SK-N-SH (cell line): ENCODE results near the gene GDPD3. TPM values are rescaled to one million over a fixed set of nuclear protein-coding genes. Genes with fewer than 3 reads are reported as not detected.

Source experiments
- CTCF ChIA-PET: fragments of 300-600, 350-600 bp; formaldehyde crosslinking; extraction: SDS; loops from one replicate; lab custom pipeline; 2021; lab: Yijun Ruan, JAX
- POLR2A ChIA-PET: fragments of 350-600 bp; sonication (Branson Sonifier 250); formaldehyde crosslinking; extraction: SDS; loops from one replicate; lab custom pipeline; 2020; ENCODE audit warnings: antibody characterized with exemption, inconsistent platforms; lab: Yijun Ruan, JAX
- DNase-seq: peaks from one replicate; pipeline ENCODE4 v3.0.0; 2012
- H2AFZ ChIP-seq: fragments of 200-600 bp; sonication (generic); 2 replicates; pipeline ENCODE4 v1.8.1; 2016; ENCODE audit warnings: antibody characterized with exemption, mild to moderate bottlenecking, low read depth
- H3F3A ChIP-seq: fragments of 200-600 bp; sonication (generic); replicated peaks from 2 replicates; pipeline ENCODE3; 2016; ENCODE audit warnings: antibody characterized with exemption, mild to moderate bottlenecking; ENCODE audit not compliant: insufficient read depth
- H3K27ac ChIP-seq, 2 experiments: fragments of 200-500 bp in 1 of 2; fragments of 200-600 bp in 1 of 2; sonication (Bioruptor generic) in 1 of 2; sonication (generic), shearing (Covaris generic) in 1 of 2; 2 replicates each; pipeline versions ENCODE4 v1.5.1 to v1.6.1; 2014 to 2016; ENCODE audit warnings: low read depth in 2 of 2, inconsistent platforms in 1 of 2, low read length in 1 of 2, mild to moderate bottlenecking in 1 of 2, mixed read lengths in 1 of 2
- H3K27me3 ChIP-seq: fragments of 200-600 bp; sonication (generic), shearing (Covaris generic); 2 replicates; pipeline ENCODE4 v1.6.1; 2016; ENCODE audit warnings: mixed run types; ENCODE audit not compliant: insufficient read depth
- H3K36me3 ChIP-seq, 2 experiments: fragments of 200-500 bp in 1 of 2; fragments of 200-600 bp in 1 of 2; sonication (Bioruptor generic) in 1 of 2; sonication (generic) in 1 of 2; replicated peaks in 1 of 2; 2 replicates each; pipeline versions ENCODE3 to v1.5.1; 2014 to 2016; ENCODE audit warnings: low read length in 1 of 2, mild to moderate bottlenecking in 1 of 2; ENCODE audit not compliant: insufficient read depth in 2 of 2, control insufficient read depth in 1 of 2
- H3K4me1 ChIP-seq, 2 experiments: fragments of 200-500 bp in 1 of 2; fragments of 200-600 bp in 1 of 2; sonication (Bioruptor generic) in 1 of 2; sonication (generic), shearing (Covaris generic) in 1 of 2; 2 replicates each; pipeline versions ENCODE4 v1.5.1 to v1.6.1; 2014 to 2016; ENCODE audit warnings: low read depth in 1 of 2, low read length in 1 of 2, mixed run types in 1 of 2; ENCODE audit not compliant: insufficient read depth in 2 of 2, control insufficient read depth in 1 of 2
- H3K4me2 ChIP-seq: fragments of 200-600 bp; sonication (generic), shearing (Covaris generic); 2 replicates; pipeline ENCODE4 v1.6.1; 2017; ENCODE audit warnings: mixed run types
- H3K4me3 ChIP-seq, 2 experiments: fragments of 200-500 bp in 1 of 2; fragments of 200-600 bp in 1 of 2; sonication (Bioruptor generic) in 1 of 2; sonication (generic), shearing (Covaris generic) in 1 of 2; 2 replicates each; pipeline versions ENCODE4 v1.5.1 to v1.8.1; 2014 to 2016; ENCODE audit warnings: low read depth in 2 of 2, inconsistent platforms in 1 of 2, low read length in 1 of 2, mild to moderate bottlenecking in 1 of 2, mixed read lengths in 1 of 2, moderate library complexity in 1 of 2
- H3K79me2 ChIP-seq: fragments of 200-600 bp; sonication (generic); 2 replicates; pipeline ENCODE4 v1.8.1; 2017; ENCODE audit warnings: mild to moderate bottlenecking; ENCODE audit not compliant: insufficient read depth
- H3K9ac ChIP-seq: fragments of 200-600 bp; sonication (generic); 2 replicates; pipeline ENCODE4 v1.6.1; 2017; ENCODE audit warnings: mixed run types
- H3K9me2 ChIP-seq: fragments of 200-600 bp; sonication (generic); 2 replicates; pipeline ENCODE4 v1.6.1; 2017; ENCODE audit warnings: mixed run types
- H3K9me3 ChIP-seq: fragments of 200-600 bp; sonication (generic); 2 replicates; pipeline ENCODE4 v1.6.1; 2017; ENCODE audit warnings: mixed run types, mild to moderate bottlenecking, moderate library complexity
- H4K20me1 ChIP-seq: fragments of 200-600 bp; sonication (generic); 2 replicates; pipeline ENCODE4 v1.6.1; 2017; ENCODE audit warnings: mild to moderate bottlenecking, mixed run types; ENCODE audit not compliant: insufficient read depth
- ELF1 ChIP-seq: IDR thresholded peaks from 2 replicates; pipeline ENCODE4 v1.4.0; 2012
- FOXJ3 ChIP-seq: sonication (generic); formaldehyde crosslinking; IDR thresholded peaks from 2 replicates; pipeline ENCODE4 v1.5.1; 2020; ENCODE audit warnings: mild to moderate bottlenecking, missing genetic modification reagents
- GABPA ChIP-seq: IDR thresholded peaks from 2 replicates; pipeline ENCODE4 v1.4.0; 2012; ENCODE audit warnings: low read depth, mild to moderate bottlenecking
- GATA2 ChIP-seq: sonication (generic); formaldehyde crosslinking; IDR thresholded peaks from 2 replicates; pipeline ENCODE4 v1.5.0; 2020; ENCODE audit warnings: mild to moderate bottlenecking, missing genetic modification reagents
- MXI1 ChIP-seq: IDR thresholded peaks from 2 replicates; pipeline ENCODE4 v1.6.1; 2012; ENCODE audit warnings: mild to moderate bottlenecking, low read depth, low read length, improper control_type of control experiment
- NRF1 ChIP-seq: IDR thresholded peaks from 2 replicates; pipeline ENCODE4 v1.6.1; 2012; ENCODE audit warnings: low read depth, mild to moderate bottlenecking, low read length
- RAD21 ChIP-seq: IDR thresholded peaks from 2 replicates; pipeline ENCODE4 v1.6.1; 2012; ENCODE audit warnings: mild to moderate bottlenecking, low read length
- RXRA ChIP-seq: IDR thresholded peaks from 2 replicates; pipeline ENCODE4 v1.4.0; 2012; ENCODE audit warnings: low read depth, mild to moderate bottlenecking, borderline replicate concordance
- WGBS: methylation state at CpG from one replicate; pipeline ENCODE4 v1.1.6; 2017; ENCODE audit warnings: low lambda C conversion rate; 5-methylcytosine and 5-hydroxymethylcytosine counted together
- polyA plus RNA-seq, 3 experiments: library from polyadenylated mRNA; depleted of rRNA; stranded (reverse); fragments of >200 nt; gene quantifications; 2 replicates each; pipeline ENCODE4 v1.2.3, GENCODE V29; 2012
- TF ChIP-seq, protein P1 (sequence below): fragments of 150-350 bp; IDR thresholded peaks from 2 replicates; pipeline ENCODE4 v1.6.1; 2016; ENCODE audit warnings: mild to moderate bottlenecking, low read depth, low read length
- TF ChIP-seq, protein P2 (sequence below): IDR thresholded peaks from 2 replicates; pipeline ENCODE4 v1.6.1; 2012; ENCODE audit warnings: mild to moderate bottlenecking, low read depth, low read length, moderate library complexity
- TF ChIP-seq, protein P3 (sequence below): IDR thresholded peaks from 2 replicates; pipeline ENCODE4 v1.4.0; 2012; ENCODE audit warnings: low read depth, borderline replicate concordance

The GDPD3 gene
- polyA plus RNA-seq, 1 of the 3 experiments (the other 2 are of a cell fraction): 2.3 TPM

DNA sequence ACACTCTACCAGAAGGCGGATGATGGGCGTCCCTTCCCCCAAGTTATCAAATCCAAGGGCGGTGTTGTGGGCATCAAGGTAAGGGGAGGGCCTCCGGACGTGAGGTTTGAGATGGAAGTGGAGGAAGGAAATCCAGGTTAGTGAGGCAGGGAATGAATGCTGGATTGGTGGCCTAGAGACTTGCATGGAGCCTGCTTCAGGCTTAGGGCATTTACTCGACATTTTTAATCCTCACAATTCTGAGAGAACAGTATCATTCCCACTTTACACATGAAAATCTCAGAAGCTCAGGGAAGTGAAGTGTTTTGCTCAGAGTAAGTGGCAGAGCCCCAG, 45.8 kb downstream of the GDPD3 start:
- CTCF ChIA-PET: interaction anchor here (0.9 to 6.7 kb wide), 5 partner anchors 9 to 47 kb away, joined by 3 to 68 read pairs (median 4); partner anchors contain the start of genes TBX6 and TLCD3B
- H3K9ac ChIP-seq: peak overlapping the region; percentile 99
- peaks cover 45 to 61% of the 10 kb centered on the region in 2 experiments for H3K36me3 ChIP-seq
- H3K4me2 ChIP-seq: peak overlapping the region; percentile 100
- peak overlapping the region in 1 of 2 experiments; percentile 4; a peak in 2 of 4 replicates for H3K27ac ChIP-seq
- DNase-seq: no peak
- H3K4me1 ChIP-seq: peaks cover 36 to 39% of the 10 kb centered on the region in 2 experiments
- peaks cover 61% of the 10 kb centered on the region for H3F3A ChIP-seq
- H3K4me3 ChIP-seq: peak overlapping the region; percentile 92 to 98
- TF ChIP-seq GATA2 (CRISPR knock-in tag): no peak
- TF ChIP-seq GABPA: no peak
- TF ChIP-seq MXI1: no peak
- no peak for TF ChIP-seq NRF1
- TF ChIP-seq, all 33 proteins: peak for 0
- H3K9me3 ChIP-seq: no peaks in the 10 kb centered on the region
- POLR2A ChIA-PET: no interaction called here
- H2AFZ ChIP-seq: no peak overlapping the region
- WGBS: 73% methylated on average over 6 of the region's 6 CpGs
- peaks cover 75% of the 10 kb centered on the region for H3K79me2 ChIP-seq
- H4K20me1 ChIP-seq: peaks cover 59% of the 10 kb centered on the region
- no peaks in the 10 kb centered on the region for H3K9me2 ChIP-seq
- H3K27me3 ChIP-seq: no peaks in the 10 kb centered on the region

DNA sequence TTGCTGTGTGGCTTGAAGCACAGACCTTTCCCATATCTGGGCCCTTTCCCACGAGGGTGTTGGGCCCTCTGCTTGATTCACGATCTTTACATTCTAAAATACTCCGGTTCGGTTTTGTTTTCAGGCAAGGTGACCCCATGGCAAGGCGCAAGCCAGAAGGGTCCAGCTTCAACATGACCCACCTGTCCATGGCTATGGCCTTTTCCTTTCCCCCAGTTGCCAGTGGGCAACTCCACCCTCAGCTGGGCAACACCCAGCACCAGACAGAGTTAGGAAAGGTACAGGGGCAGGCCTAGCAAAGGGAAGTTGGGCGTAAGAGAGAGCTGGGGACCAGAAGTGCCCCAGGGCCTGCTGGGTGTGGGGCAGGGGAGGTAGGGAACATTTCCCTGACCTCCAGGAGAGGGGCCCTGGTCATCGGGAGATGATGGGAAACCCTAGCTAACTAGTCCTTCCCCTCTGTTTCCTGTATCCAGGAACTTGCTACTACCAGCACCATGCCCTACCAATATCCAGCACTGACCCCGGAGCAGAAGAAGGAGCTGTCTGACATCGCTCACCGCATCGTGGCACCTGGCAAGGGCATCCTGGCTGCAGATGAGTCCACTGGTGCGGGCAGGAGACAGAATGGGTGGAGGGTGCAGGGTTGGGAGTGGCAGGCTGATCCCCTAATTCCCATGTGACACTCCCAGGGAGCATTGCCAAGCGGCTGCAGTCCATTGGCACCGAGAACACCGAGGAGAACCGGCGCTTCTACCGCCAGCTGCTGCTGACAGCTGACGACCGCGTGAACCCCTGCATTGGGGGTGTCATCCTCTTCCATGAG, 46.4 kb downstream of the GDPD3 start:
- Histone ChIP-seq H2AFZ (no peak overlapping the region), H3K4me1 (peaks cover 36 to 39% of the 10 kb centered on the region in 2 experiments), H3K27me3 (no peaks in the 10 kb centered on the region), H3K9ac (peak overlapping the region; percentile 99), H3K79me2 (peaks cover 80% of the 10 kb centered on the region), H4K20me1 (peaks cover 59% of the 10 kb centered on the region), H3K9me2 (no peaks in the 10 kb centered on the region), H3K9me3 (no peaks in the 10 kb centered on the region), H3F3A (peaks cover 56% of the 10 kb centered on the region), H3K36me3 (peaks cover 42 to 56% of the 10 kb centered on the region in 2 experiments)
- WGBS: 45% methylated on average over 18 of the region's 21 CpGs
- TF ChIP-seq, protein P1, sequence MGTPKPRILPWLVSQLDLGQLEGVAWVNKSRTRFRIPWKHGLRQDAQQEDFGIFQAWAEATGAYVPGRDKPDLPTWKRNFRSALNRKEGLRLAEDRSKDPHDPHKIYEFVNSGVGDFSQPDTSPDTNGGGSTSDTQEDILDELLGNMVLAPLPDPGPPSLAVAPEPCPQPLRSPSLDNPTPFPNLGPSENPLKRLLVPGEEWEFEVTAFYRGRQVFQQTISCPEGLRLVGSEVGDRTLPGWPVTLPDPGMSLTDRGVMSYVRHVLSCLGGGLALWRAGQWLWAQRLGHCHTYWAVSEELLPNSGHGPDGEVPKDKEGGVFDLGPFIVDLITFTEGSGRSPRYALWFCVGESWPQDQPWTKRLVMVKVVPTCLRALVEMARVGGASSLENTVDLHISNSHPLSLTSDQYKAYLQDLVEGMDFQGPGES: no peak
- TF ChIP-seq RXRA (no peak), GATA2 (CRISPR knock-in tag) (no peak), RAD21 (no peak), ELF1 (no peak), NRF1 (no peak), FOXJ3 (CRISPR knock-in tag) (no peak)
- TF ChIP-seq, protein P2, sequence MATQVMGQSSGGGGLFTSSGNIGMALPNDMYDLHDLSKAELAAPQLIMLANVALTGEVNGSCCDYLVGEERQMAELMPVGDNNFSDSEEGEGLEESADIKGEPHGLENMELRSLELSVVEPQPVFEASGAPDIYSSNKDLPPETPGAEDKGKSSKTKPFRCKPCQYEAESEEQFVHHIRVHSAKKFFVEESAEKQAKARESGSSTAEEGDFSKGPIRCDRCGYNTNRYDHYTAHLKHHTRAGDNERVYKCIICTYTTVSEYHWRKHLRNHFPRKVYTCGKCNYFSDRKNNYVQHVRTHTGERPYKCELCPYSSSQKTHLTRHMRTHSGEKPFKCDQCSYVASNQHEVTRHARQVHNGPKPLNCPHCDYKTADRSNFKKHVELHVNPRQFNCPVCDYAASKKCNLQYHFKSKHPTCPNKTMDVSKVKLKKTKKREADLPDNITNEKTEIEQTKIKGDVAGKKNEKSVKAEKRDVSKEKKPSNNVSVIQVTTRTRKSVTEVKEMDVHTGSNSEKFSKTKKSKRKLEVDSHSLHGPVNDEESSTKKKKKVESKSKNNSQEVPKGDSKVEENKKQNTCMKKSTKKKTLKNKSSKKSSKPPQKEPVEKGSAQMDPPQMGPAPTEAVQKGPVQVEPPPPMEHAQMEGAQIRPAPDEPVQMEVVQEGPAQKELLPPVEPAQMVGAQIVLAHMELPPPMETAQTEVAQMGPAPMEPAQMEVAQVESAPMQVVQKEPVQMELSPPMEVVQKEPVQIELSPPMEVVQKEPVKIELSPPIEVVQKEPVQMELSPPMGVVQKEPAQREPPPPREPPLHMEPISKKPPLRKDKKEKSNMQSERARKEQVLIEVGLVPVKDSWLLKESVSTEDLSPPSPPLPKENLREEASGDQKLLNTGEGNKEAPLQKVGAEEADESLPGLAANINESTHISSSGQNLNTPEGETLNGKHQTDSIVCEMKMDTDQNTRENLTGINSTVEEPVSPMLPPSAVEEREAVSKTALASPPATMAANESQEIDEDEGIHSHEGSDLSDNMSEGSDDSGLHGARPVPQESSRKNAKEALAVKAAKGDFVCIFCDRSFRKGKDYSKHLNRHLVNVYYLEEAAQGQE: no peak
- TF ChIP-seq, protein P3, sequence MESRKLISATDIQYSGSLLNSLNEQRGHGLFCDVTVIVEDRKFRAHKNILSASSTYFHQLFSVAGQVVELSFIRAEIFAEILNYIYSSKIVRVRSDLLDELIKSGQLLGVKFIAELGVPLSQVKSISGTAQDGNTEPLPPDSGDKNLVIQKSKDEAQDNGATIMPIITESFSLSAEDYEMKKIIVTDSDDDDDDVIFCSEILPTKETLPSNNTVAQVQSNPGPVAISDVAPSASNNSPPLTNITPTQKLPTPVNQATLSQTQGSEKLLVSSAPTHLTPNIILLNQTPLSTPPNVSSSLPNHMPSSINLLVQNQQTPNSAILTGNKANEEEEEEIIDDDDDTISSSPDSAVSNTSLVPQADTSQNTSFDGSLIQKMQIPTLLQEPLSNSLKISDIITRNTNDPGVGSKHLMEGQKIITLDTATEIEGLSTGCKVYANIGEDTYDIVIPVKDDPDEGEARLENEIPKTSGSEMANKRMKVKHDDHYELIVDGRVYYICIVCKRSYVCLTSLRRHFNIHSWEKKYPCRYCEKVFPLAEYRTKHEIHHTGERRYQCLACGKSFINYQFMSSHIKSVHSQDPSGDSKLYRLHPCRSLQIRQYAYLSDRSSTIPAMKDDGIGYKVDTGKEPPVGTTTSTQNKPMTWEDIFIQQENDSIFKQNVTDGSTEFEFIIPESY: no peak
- TF ChIP-seq, all 33 proteins: peak for 0
- CTCF ChIA-PET: interaction anchor here (0.6 to 6.7 kb wide), 8 partner anchors 13 to 48 kb away, joined by 3 to 68 read pairs (median 4); partner anchors contain the start of genes TBX6 and TLCD3B
- Histone ChIP-seq H3K4me3 (peak overlapping the region; percentile 92 to 98), H3K4me2 (peak overlapping the region; percentile 100), H3K27ac (peak overlapping the region; percentile 92 to 98)
- POLR2A ChIA-PET: interaction anchor here (0.7 to 5.1 kb wide), 4 partner anchors 9 to 25 kb away, joined by 3 to 57 read pairs (median 16); partner anchors contain the start of genes PPP4C and TBX6
- peak; percentile 12 for DNase-seq
